ENCODE results near the gene DLK2.
"Not testable (repeated sequence)": the region's sequence is repeated elsewhere in the genome, so short reads cannot be mapped to it uniquely, and the experiment has no call there.

DNA sequence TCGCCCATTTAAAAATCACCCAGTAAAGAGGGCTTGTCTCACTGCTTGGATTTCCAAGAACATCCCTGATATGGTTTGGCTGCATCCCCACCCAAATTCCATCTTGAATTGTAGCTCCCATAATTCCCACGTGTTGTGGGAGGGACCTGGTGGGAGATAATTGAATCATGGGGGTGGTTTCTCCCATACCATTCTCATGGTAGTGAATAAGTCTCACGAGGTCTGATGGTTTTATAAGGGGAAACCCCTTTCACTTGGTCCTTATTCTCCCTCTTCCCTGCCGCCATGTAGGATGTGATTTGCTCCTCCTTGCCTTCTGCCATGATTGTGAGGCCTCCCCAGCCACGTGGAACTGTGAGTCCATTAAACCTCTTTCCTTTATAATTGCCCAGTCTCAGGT lies 11.9 kb upstream of the DLK2 start:
- TF ChIP-seq CTCF, POLR2A (IDR thresholded peaks at IDR 0.05): not testable (repeated sequence)

All from body of pancreas (tissue), 4 donors.